Uterus (tissue), 4 donors: ENCODE results near the gene OR8J1. TPM values are rescaled to one million over a fixed set of nuclear protein-coding genes. Genes with fewer than 3 reads are reported as not detected.

ENCODE experiments used
- DNase-seq, 2 donors: peaks; one replicate each; pipeline ENCODE4 v3.0.0-alpha.2; 2019 to 2020
- H3K27ac ChIP-seq, 2 donors: fragments of 200-600 bp; sonication (generic); 1 replicate in 1 of 2; 2 replicates in 1 of 2; pipeline ENCODE4 v1.5.1; 2016 to 2018
- H3K27me3 ChIP-seq, 2 donors: fragments of 200-600 bp; sonication (generic); one replicate each; pipeline ENCODE4 v1.5.1; 2018 to 2019; ENCODE audit warnings: control low read depth in 1 of 2
- H3K36me3 ChIP-seq, 2 donors: fragments of 200-600 bp; sonication (generic); one replicate each; pipeline ENCODE4 v1.5.1; 2019; ENCODE audit warnings: control low read depth in 1 of 2
- H3K4me1 ChIP-seq, 2 donors: fragments of 200-600 bp; sonication (generic); one replicate each; pipeline ENCODE4 v1.5.1; 2018 to 2019; ENCODE audit warnings: control low read depth in 1 of 2
- H3K4me3 ChIP-seq, 2 donors: fragments of 200-600 bp; sonication (generic); 1 replicate in 1 of 2; 2 replicates in 1 of 2; pipeline ENCODE4 v1.5.1; 2018 to 2019; ENCODE audit warnings: mild to moderate bottlenecking in 1 of 2
- H3K9me3 ChIP-seq, 2 donors: fragments of 200-600 bp; sonication (generic); one replicate each; pipeline ENCODE4 v1.5.1; 2019; ENCODE audit warnings: control low read depth in 1 of 2
- CTCF ChIP-seq, 4 experiments: fragments of 200-600 bp in 2 of 4; fragments of 450-650 bp in 2 of 4; sonication (generic) in 2 of 4; IDR thresholded peaks; one replicate each; pipeline ENCODE4 v1.5.1; 2016 to 2019; ENCODE audit warnings: antibody characterized with exemption in 4 of 4, mild to moderate bottlenecking in 2 of 4, moderate library complexity in 1 of 4
- POLR2A ChIP-seq, 2 donors: fragments of 450-650 bp; IDR thresholded peaks; one replicate each; pipeline ENCODE4 v1.6.1; 2016; ENCODE audit warnings: antibody characterized with exemption in 2 of 2, mild to moderate bottlenecking in 1 of 2, moderate library complexity in 1 of 2
- intact Hi-C: fragments of 100-400 bp; cut with DNase I; formaldehyde crosslinking; loops from one replicate; pipeline ENCODE4 v1.15.1; 2023; ENCODE audit warnings: low total_unique reads
- total RNA-seq, 4 donors: library from RNA; depleted of rRNA in 3 of 4; stranded (reverse); fragments of >200 nt in 3 of 4; gene quantifications; one replicate each; pipeline versions ENCODE4 v1.1.0 to v1.2.4, GENCODE V29; 2014 to 2023
- donor health status: DM: yes; HTN: yes; CAD: no.

Gene OR8J1
- not detected for total RNA-seq

DNA sequence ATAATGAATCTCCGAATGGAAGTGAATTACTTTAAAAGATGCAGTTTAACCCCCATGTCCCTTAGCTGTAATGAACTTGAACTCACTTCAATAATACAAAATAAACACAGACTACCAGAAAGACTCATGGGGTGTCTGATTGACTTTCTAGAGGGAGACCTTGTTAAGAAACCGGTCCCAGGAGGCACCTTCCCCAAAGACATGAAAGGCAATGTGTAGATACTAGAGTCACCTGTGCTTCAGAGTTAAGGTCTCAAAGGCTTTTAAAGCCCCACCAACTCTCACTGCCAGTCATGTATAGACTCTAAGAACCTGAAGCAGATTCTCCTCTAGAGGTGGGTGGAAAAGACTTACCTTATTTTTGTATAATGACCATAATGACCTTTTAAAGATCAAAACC is at the start of gene OR8J1:
Gene OR8J1, plus strand, starts transcription at position 301 of the 400 bp plus-strand sequence. CDS start 5,956 bp downstream, outside the sequence.
- no peaks in the 10 kb centered on the region for H3K4me1 ChIP-seq
- no peaks in the 10 kb centered on the region for H3K36me3 ChIP-seq
- H3K27me3 ChIP-seq: no peaks in the 10 kb centered on the region
- intact Hi-C loops: no loop called here
- no peak within 1 kb of the TSS for H3K27ac ChIP-seq
- no peak for DNase-seq
- no peaks in the 10 kb centered on the region for H3K9me3 ChIP-seq
- no peak within 1 kb of the TSS for H3K4me3 ChIP-seq
- TF ChIP-seq CTCF (IDR thresholded peaks at IDR 0.05): no peak
- no peak for TF ChIP-seq POLR2A (IDR thresholded peaks at IDR 0.05)

DNA sequence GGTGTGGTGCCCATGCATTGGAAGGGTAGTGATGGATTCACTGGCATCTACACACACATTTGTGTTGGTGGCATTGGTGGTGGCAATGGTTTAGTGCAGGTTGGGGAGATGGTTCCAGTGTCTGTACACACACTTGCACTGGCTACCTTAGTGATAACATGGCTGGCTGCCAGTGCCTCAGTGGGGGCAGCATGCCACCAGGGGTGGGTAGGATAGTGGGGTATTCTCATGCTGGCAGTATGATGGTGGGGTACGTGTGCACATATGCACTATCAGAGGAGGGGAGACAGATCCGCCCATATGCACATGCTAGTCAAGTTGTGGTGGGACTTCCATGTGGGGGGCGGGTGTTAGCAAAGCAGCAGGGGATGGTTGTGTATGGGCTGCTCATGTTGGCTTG is 46.3 kb upstream of the OR8J1 start:
- Histone ChIP-seq H3K9me3 (no peaks in the 10 kb centered on the region), H3K4me1 (no peaks in the 10 kb centered on the region), H3K4me3 (no peak overlapping the region), H3K36me3 (no peaks in the 10 kb centered on the region), H3K27me3 (no peaks in the 10 kb centered on the region), H3K27ac (no peak overlapping the region)
- intact Hi-C loops: no loop called here
- no peak for TF ChIP-seq POLR2A (IDR thresholded peaks at IDR 0.05)
- no peak for TF ChIP-seq CTCF (IDR thresholded peaks at IDR 0.05)
- no peak for DNase-seq

DNA sequence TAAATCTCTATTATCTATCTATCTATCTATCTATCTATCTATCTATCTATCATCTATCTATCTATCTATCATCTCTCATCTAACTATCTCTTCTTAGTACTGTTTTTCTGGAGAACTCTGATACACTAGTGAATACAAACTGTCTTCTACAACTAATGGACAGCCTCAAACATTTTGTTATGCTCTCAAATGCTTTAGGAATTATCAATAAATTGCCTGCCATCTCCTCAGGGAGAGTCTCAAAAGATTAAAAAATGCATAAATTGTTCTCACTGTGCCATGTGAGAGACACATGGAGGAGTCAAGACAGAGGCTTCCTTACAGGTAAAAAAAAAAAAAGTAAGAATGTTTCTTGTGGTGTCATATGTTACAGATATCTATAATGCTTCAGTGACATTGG is 39.2 kb upstream of the OR8J1 start, which contains the start of gene OR8K3:
Gene OR8K3, plus strand, starts transcription at position 301 of the 400 bp plus-strand sequence. CDS start 3,163 bp downstream, outside the sequence.
- H3K9me3 ChIP-seq: no peaks in the 10 kb centered on the region
- H3K4me3 ChIP-seq: no peak within 1 kb of the TSS
- TF ChIP-seq POLR2A (IDR thresholded peaks at IDR 0.05) (no peak), CTCF (IDR thresholded peaks at IDR 0.05) (no peak)
- intact Hi-C loops: no loop called here
- no peaks in the 10 kb centered on the region for H3K4me1 ChIP-seq
- no peak within 1 kb of the TSS for H3K27ac ChIP-seq
- H3K36me3 ChIP-seq: no peaks in the 10 kb centered on the region
- DNase-seq: no peak
- no peaks in the 10 kb centered on the region for H3K27me3 ChIP-seq

DNA sequence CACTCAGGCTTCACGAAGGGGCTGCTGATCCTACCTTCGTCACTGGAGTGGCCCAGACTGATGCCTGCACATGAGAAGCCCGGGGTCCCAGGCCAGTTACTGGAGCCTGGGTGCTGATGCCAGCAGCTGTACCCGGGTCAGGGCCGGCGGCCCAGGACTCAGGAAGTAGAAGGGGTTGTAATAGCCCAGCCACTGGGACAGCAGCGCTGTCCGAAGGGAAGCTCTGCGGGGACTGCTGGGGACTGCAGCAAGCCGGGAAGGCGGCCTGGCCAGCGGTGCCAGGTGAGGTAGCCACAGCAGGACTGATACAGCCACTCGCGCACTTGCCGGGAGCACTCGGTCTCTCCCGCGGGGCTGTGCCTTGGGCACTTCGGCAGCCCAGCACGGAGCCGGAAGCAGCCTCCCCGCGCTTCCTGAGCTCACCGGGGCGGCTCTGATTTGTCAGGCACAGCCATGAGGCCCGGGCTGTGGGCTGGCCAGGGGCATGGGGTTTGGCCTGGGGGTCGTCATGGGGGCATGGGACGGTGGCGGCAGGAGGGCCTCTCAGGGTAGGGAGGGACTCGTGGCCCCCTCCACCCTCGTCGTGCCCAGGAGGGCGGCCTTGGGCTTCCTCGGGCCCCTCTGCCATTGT is 22.1 kb upstream of the OR8J1 start:
- intact Hi-C loops: no loop called here
- Histone ChIP-seq H3K9me3 (no peaks in the 10 kb centered on the region), H3K36me3 (no peaks in the 10 kb centered on the region), H3K27me3 (no peaks in the 10 kb centered on the region), H3K4me3 (no peak overlapping the region), H3K27ac (no peak overlapping the region), H3K4me1 (no peaks in the 10 kb centered on the region)
- no peak for DNase-seq
- TF ChIP-seq CTCF (IDR thresholded peaks at IDR 0.05) (no peak), POLR2A (IDR thresholded peaks at IDR 0.05) (no peak)

GRCh38 chr11:56333156-56333555 is 20.9 kb upstream of the OR8J1 start:
- TF ChIP-seq POLR2A (IDR thresholded peaks at IDR 0.05) (no peak), CTCF (IDR thresholded peaks at IDR 0.05) (no peak)
- intact Hi-C loops: no loop called here

More at GRCh38 chr11:56333156-56333555, 20.9 kb upstream of the OR8J1 start:
- Histone ChIP-seq H3K4me1 (no peaks in the 10 kb centered on the region), H3K4me3 (no peak overlapping the region), H3K9me3 (no peaks in the 10 kb centered on the region), H3K36me3 (no peaks in the 10 kb centered on the region), H3K27me3 (no peaks in the 10 kb centered on the region), H3K27ac (no peak overlapping the region)
- DNase-seq: no peak
